Measurements from ENCODE around the gene RBM39. TPM values are rescaled to one million over a fixed set of nuclear protein-coding genes. Genes with fewer than 3 reads are reported as not detected.

The RBM39 gene
- total and polyA plus RNA-seq, 9 of the 15 experiments (the other 6 are each of a cell fraction or from before 2014, with no cell fraction given), result 143 to 319 (median 228) TPM

- no peak for TF ChIP-seq ARID3B (CRISPR knock-in tag; IDR thresholded peaks at IDR 0.05; ENCODE audit: borderline replicate concordance)
- TF ChIP-seq MAZ (CRISPR knock-in tag; conservative IDR thresholded peaks at IDR 0.05 in 1 of 2, IDR thresholded peaks at IDR 0.05 in 1 of 2), result 0 out of 4 replicates have a peak, but pooled peaks of 1 of the 2 experiments have one; percentile 31
- TF ChIP-seq TEAD4 (IDR thresholded peaks at IDR 0.05; ENCODE audit: low read length), result no peak
- no peak for TF ChIP-seq TEAD4 (CRISPR knock-in tag; IDR thresholded peaks at IDR 0.05; ENCODE audit: borderline replicate concordance)
- 0 out of 4 replicates have a peak, but pooled peaks of 1 of the 2 experiments have one; percentile 25 for TF ChIP-seq HDAC1 (IDR thresholded peaks at IDR 0.05)
- no peak for TF ChIP-seq TFAM (CRISPR knock-in tag; conservative IDR thresholded peaks at IDR 0.05)
- TF ChIP-seq LARP7 (IDR thresholded peaks at IDR 0.05), result no peak
- no peak for TF ChIP-seq ZNF79 (CRISPR knock-in tag; IDR thresholded peaks at IDR 0.05; ENCODE audit: low read depth)
- TF ChIP-seq CXXC5 (CRISPR knock-in tag; IDR thresholded peaks at IDR 0.05), result 0 out of 2 replicates have a peak, but pooled peaks have one; percentile 13
- TF ChIP-seq ZNF253 (CRISPR knock-in tag; conservative IDR thresholded peaks at IDR 0.05), result no peak
- no peak for TF ChIP-seq TBP (optimal IDR thresholded peaks at IDR 0.05; ENCODE audit: low read depth, low read length)
Observed at GRCh38 chr20:35773154-35773751, 31.2 kb upstream of the RBM39 start (continued).
